KMS-11 (cell line): ENCODE results near the gene DENND6A.
"Not testable (repeated sequence)": the region's sequence is repeated elsewhere in the genome, so short reads cannot be mapped to it uniquely, and the experiment has no call there.

ENCODE experiments used
- H2AFZ ChIP-seq: fragments of 200-600 bp; sonication (generic); 2 replicates; pipeline ENCODE4 v1.6.1; 2016; ENCODE audit warnings: antibody characterized with exemption, mixed run types, low read depth
- H3K27ac ChIP-seq: fragments of 200-600 bp; sonication (generic); 2 replicates; pipeline ENCODE4 v1.6.1; 2016; ENCODE audit warnings: mild to moderate bottlenecking, mixed run types
- H3K27me3 ChIP-seq: fragments of 200-600 bp; sonication (generic); 2 replicates; pipeline ENCODE4 v1.6.1; 2017; ENCODE audit warnings: mild to moderate bottlenecking, low read depth, mixed run types, moderate library complexity; ENCODE audit not compliant: insufficient read depth
- H3K36me3 ChIP-seq: fragments of 200-600 bp; sonication (generic); 2 replicates; pipeline ENCODE4 v1.6.1; 2017; ENCODE audit warnings: mild to moderate bottlenecking, mixed run types; ENCODE audit not compliant: insufficient read depth
- H3K4me1 ChIP-seq: fragments of 200-600 bp; sonication (generic); 2 replicates; pipeline ENCODE4 v1.6.1; 2016; ENCODE audit warnings: mild to moderate bottlenecking, low read depth, mixed run types; ENCODE audit not compliant: poor library complexity, severe bottlenecking
- H3K4me2 ChIP-seq: fragments of 200-600 bp; sonication (generic); 2 replicates; pipeline ENCODE4 v1.7.0; 2016; ENCODE audit warnings: mild to moderate bottlenecking, mixed run types
- H3K4me3 ChIP-seq: fragments of 200-600 bp; sonication (generic); IDR thresholded peaks from 2 replicates; pipeline ENCODE4 v1.6.1; 2017; ENCODE audit warnings: low read depth, low read length, mixed read lengths; ENCODE audit not compliant: insufficient read depth
- H3K79me2 ChIP-seq: fragments of 200-600 bp; sonication (generic); 2 replicates; pipeline ENCODE4 v1.6.1; 2016; ENCODE audit warnings: low read depth, mixed run types; ENCODE audit not compliant: insufficient read depth
- H3K9ac ChIP-seq: fragments of 200-600 bp; sonication (generic); 2 replicates; pipeline ENCODE4 v1.6.1; 2016; ENCODE audit warnings: mild to moderate bottlenecking, mixed run types
- H4K20me1 ChIP-seq: fragments of 200-600 bp; sonication (generic); 2 replicates; pipeline ENCODE4 v1.6.1; 2016; ENCODE audit warnings: mild to moderate bottlenecking, mixed run types; ENCODE audit not compliant: insufficient read depth
- CTCF ChIP-seq: fragments of 200-600 bp; sonication (generic); conservative IDR thresholded peaks from 2 replicates; pipeline ENCODE4 v1.6.1; 2017; ENCODE audit warnings: low read depth, mild to moderate bottlenecking, antibody characterized with exemption, low read length, moderate library complexity, mixed read lengths

Gene DENND6A

GRCh38 chr3:57706462-57706861 lies 13.6 kb upstream of the DENND6A start:
- H3K4me2 ChIP-seq: no peak overlapping the region
- H3K27me3 ChIP-seq: no peaks in the 10 kb centered on the region
- H3K79me2 ChIP-seq: no peaks in the 10 kb centered on the region
- H3K36me3 ChIP-seq: no peaks in the 10 kb centered on the region
- H3K4me3 ChIP-seq: no peak overlapping the region
- H3K4me1 ChIP-seq: no peaks in the 10 kb centered on the region
- no peak overlapping the region for H3K27ac ChIP-seq
- no peak overlapping the region for H2AFZ ChIP-seq
- H4K20me1 ChIP-seq: no peaks in the 10 kb centered on the region
- H3K9ac ChIP-seq: no peak overlapping the region
- TF ChIP-seq CTCF: no peak

GRCh38 chr3:57705351-57705750 lies 12.5 kb upstream of the DENND6A start:
- not testable (repeated sequence) for H3K4me3 ChIP-seq, H3K4me2 ChIP-seq, H3K36me3 ChIP-seq, H3K79me2 ChIP-seq, H2AFZ ChIP-seq, H3K27ac ChIP-seq, H3K4me1 ChIP-seq, H3K27me3 ChIP-seq, H3K9ac ChIP-seq, H4K20me1 ChIP-seq

GRCh38 chr3:57701781-57702180 lies 8.9 kb upstream of the DENND6A start:
- TF ChIP-seq CTCF: no peak
- Histone ChIP-seq H3K27me3 (no peaks in the 10 kb centered on the region), H3K4me2 (no peak overlapping the region), H3K4me3 (no peak overlapping the region), H3K9ac (no peak overlapping the region), H3K79me2 (no peaks in the 10 kb centered on the region), H2AFZ (no peak overlapping the region), H4K20me1 (no peaks in the 10 kb centered on the region), H3K27ac (no peak overlapping the region), H3K36me3 (no peaks in the 10 kb centered on the region), H3K4me1 (no peaks in the 10 kb centered on the region)

- no peak overlapping the region for H3K27ac ChIP-seq
- no peaks in the 10 kb centered on the region for H3K4me1 ChIP-seq
- H3K36me3 ChIP-seq: no peaks in the 10 kb centered on the region
- no peaks in the 10 kb centered on the region for H4K20me1 ChIP-seq
- no peak for TF ChIP-seq CTCF
- no peak overlapping the region for H3K4me2 ChIP-seq
- no peak overlapping the region for H3K9ac ChIP-seq
- no peak overlapping the region for H2AFZ ChIP-seq
- no peak overlapping the region for H3K4me3 ChIP-seq
- no peaks in the 10 kb centered on the region for H3K27me3 ChIP-seq
- no peaks in the 10 kb centered on the region for H3K79me2 ChIP-seq
Measured at GRCh38 chr3:57700737-57701136, 7.9 kb upstream of the DENND6A start.

- TF ChIP-seq CTCF: no peak
- Histone ChIP-seq H3K4me2 (no peak overlapping the region), H3K9ac (no peak overlapping the region), H3K79me2 (no peaks in the 10 kb centered on the region), H2AFZ (no peak overlapping the region), H3K27ac (no peak overlapping the region), H3K27me3 (no peaks in the 10 kb centered on the region), H3K4me3 (no peak overlapping the region), H4K20me1 (no peaks in the 10 kb centered on the region), H3K36me3 (no peaks in the 10 kb centered on the region), H3K4me1 (no peaks in the 10 kb centered on the region)
Measured at GRCh38 chr3:57699591-57699990, 6.7 kb upstream of the DENND6A start.
